SK-N-SH (cell line): Measurements from ENCODE around the gene CEP43.

Source experiments
- JUND ChIP-seq: IDR thresholded peaks from 2 replicates; pipeline ENCODE4 v1.4.0; 2012
- RCOR1 ChIP-seq: fragments of 150-350 bp; IDR thresholded peaks from 2 replicates; pipeline ENCODE4 v1.6.1; 2017; ENCODE audit warnings: antibody characterized with exemption, low read length
- RXRA ChIP-seq: IDR thresholded peaks from 2 replicates; pipeline ENCODE4 v1.4.0; 2012; ENCODE audit warnings: low read depth, mild to moderate bottlenecking, borderline replicate concordance
- TF ChIP-seq, protein P1 (sequence below): fragments of 200-600 bp; sonication (generic); IDR thresholded peaks from 2 replicates; pipeline ENCODE4 v1.6.1; 2017; ENCODE audit warnings: antibody characterized with exemption, mild to moderate bottlenecking, moderate library complexity

DNA sequence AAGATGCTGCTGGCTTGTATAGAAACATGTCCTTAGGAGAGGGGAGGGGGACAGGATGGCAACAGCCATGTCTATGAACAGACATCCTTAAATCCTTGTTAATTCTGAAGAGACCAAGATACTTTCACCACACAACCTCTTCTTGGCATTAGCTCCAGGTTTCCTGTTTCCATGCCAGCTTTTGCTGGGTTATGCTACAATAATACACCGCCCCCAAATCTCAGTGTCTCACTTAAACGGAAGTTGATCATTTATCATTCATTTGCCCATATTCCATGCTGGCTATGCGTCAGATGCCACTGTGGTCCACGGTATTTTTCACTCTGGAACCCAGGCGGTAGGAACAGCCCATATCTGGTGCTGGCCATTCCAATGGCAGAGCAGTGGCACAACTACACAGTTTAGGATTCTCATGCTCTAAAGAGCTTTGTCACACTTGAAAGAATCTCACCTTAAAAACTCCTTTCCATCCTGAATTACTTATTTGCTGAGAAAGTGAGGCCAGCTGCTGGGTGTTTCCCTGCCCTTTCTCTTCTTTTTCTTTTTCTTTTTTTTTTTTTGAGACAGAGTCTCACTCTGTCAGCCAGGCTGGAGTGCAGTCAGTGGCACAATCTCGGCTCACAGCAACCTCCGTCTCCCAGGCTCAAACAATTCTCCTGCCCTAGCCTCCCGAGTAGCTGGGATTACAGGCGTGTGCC, 39.1 kb upstream of the CEP43 start:
- TF ChIP-seq, protein P1, sequence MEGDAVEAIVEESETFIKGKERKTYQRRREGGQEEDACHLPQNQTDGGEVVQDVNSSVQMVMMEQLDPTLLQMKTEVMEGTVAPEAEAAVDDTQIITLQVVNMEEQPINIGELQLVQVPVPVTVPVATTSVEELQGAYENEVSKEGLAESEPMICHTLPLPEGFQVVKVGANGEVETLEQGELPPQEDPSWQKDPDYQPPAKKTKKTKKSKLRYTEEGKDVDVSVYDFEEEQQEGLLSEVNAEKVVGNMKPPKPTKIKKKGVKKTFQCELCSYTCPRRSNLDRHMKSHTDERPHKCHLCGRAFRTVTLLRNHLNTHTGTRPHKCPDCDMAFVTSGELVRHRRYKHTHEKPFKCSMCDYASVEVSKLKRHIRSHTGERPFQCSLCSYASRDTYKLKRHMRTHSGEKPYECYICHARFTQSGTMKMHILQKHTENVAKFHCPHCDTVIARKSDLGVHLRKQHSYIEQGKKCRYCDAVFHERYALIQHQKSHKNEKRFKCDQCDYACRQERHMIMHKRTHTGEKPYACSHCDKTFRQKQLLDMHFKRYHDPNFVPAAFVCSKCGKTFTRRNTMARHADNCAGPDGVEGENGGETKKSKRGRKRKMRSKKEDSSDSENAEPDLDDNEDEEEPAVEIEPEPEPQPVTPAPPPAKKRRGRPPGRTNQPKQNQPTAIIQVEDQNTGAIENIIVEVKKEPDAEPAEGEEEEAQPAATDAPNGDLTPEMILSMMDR: no peak
- no peak for TF ChIP-seq RCOR1
- no peak for TF ChIP-seq JUND
- no peak for TF ChIP-seq RXRA
